GM21723 (cell line): ENCODE measurements around the gene MRPS15.
"Not testable (repeated sequence)": the region's sequence is repeated elsewhere in the genome, so short reads cannot be mapped to it uniquely, and the experiment has no call there.

ENCODE experiments used
- ATAC-seq: cut with Tn5 transposase; IDR thresholded peaks from one replicate; pipeline ENCODE4 v1.9.1; 2021; ENCODE audit warnings: mild to moderate bottlenecking, moderate library complexity; ENCODE audit not compliant: unreplicated experiment

The MRPS15 gene

DNA sequence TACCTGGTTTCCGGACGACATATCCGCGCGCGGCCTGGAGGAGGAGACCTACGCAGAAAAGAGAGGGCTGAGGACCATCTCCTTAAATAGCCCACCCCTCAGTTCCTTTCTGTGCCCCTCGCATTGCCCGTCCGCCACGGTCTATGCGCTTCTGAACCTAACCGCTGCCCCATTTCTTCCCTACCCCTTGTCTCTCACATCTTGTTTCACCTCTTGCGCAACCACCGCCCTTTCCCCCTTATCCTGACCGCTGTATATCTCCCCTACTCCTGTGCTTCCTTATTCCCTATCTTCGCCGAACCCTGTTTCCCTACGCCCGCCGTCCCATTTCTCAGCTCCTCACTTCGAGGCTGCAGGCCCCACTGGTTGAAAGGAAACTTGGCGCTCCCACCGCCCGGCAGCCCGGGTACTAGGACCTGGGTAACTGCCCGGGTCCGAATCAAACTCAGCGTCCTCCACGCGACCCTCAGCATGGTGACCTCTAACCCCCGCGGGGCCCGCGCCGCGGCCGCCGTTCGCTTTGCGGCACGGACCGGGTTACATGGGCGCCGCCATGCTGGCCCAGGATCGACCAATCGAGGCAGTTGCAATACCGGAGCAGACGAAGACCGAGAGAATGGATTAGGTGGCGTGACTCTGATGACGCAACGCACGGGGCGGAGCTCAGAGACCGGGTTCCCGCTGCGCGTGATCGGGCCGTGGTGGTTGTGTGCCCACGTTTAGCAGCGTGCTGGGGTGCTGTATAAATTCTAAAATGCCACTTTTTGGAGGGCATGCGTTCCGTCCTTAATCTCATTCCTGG, at the start of gene MRPS15:
MRPS15 (minus strand) TSS at position 582 of the 802 bp plus-strand sequence; CDS start at position 473, 109 bp downstream.
- peak; percentile 91 for ATAC-seq

GRCh38 chr1:36512842-36513241, 48.7 kb upstream of the MRPS15 start:
- ATAC-seq, result no peak

- ATAC-seq, result no peak
These were observed 47.9 kb upstream of the MRPS15 start for GRCh38 chr1:36511804-36512798.

GRCh38 chr1:36511220-36511619, 47.0 kb upstream of the MRPS15 start:
- not testable (repeated sequence) for ATAC-seq

DNA sequence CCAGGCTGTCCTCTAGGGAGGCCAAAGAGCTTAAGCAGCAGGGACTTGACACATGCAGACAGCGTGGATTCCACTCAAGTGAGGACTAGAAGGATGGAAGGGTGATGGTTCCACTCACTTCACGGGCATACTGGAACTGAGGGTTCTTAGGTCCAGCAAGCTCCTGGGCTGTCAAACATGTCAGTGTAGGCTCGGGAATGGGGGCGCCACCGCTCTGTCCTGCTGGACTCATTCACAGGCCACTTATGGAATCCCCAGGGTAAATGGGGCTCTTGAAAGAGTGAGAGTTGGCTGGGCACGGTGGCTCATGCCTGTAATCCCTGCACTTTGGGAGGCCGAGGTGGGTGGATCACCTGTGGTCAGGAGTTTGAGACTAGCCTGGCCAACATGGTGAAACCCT, 46.2 kb upstream of the MRPS15 start:
- ATAC-seq, result no peak

DNA sequence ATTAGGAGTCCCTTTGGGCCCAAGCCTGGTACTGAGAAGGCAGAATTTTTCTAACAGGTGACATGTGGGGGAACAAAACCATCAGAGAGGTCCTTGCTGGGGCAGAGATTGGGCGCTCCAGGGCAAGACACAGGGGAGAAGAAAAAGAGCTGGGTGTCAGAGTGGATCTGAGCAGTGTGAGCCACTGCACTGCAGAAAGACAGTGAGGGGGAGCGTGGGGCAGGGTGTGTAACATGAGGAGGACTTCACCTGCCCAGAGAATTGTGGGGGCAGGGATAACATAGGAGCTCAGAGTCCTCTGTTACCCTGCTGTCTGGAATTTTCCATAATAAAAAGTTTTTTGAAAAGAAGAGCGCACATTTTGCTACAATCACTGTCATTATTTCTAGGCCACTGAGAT, 44.1 kb upstream of the MRPS15 start:
- ATAC-seq, result no peak

DNA sequence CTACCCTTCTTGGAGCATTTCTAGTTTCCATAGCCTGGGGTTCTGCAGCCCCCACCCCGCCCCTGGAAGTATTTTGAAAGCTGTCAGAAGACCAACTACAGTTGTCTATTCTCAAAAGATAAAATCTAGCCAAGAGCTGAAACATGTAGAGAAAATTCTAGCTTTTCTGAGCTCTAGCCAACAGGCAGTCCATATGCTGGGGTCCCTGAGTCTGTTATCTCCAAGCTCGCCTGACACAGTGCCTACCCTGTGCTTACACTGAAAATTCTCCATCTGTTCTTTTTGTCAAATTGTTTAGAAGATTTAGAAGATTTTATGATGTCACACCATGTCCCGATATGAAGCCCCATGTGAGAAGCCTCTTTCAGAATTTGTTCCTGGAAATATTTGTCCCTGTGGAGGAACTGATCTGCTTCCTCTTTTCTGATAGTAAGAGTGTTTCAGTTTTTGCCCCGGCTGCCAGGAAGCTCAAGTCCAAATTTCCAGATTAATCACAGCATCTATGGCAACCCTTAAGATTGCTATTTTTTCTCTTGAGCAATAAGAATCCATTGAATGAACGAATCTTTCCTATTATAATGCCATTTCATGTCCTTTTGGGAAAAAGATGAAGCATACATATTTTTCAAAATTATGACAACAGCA, 42.2 kb upstream of the MRPS15 start:
- no peak for ATAC-seq

GRCh38 chr1:36503733-36504132, 39.5 kb upstream of the MRPS15 start:
- no peak for ATAC-seq

DNA sequence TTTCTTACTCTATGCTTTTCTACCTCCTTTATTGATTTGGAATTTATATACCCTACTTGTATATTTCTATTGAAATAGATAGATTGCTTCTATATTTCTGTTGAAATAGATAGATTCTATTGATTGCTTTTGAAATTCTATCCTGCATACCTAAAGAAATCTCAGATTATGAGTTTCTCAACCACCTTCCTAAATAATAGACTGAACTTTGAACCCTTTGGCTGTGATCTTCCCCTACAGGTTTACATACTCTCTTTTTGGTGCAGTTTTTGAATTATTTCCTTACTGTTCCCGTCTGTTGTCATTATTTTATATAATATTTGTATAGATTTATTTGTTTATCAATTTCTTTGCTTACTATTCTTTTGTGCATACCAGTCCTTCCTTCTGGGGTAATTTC, 39.0 kb upstream of the MRPS15 start:
- no peak for ATAC-seq

DNA sequence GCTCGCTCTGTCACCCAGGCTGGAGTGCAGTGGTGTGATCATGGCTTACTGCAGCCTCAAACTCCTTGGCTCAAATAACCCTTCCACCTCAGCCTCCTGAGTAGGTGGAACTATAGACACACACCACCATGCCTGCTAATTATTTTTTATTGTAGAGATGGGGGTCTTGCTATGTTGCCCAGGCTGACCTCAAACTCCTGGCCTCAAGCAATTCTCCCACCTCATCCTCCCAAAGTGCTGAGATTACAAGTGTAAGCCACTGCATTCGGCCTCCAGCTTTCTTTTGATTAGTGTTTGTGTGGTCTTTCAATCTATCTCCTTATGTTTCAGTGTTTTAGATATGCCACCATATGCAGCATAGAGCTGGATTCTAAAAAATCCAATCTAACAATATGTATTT, 38.4 kb upstream of the MRPS15 start:
- ATAC-seq, result no peak

GRCh38 chr1:36501911-36502310, 37.7 kb upstream of the MRPS15 start:
- not testable (repeated sequence) for ATAC-seq

- ATAC-seq, result no peak
These were observed 33.0 kb upstream of the MRPS15 start for GRCh38 chr1:36497207-36497606.

DNA sequence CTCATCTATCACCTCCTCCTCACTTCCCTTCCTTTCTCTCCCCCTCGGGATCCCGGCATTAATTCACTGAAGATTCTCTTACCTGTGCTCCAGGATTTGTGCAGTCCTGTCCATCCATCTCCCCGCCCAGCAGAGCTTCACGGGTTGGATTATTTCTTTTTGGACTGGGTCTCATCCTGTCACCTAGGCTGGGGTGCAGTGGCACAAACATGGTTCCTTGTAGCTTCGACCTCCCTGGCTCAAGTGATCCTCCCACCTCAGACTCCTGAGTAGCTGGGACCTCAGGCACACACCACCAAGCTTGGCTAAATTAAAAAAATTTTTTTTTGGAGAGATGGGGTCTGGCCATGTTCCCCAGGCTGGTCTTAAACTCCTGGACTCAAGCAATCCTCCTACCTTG, 30.8 kb upstream of the MRPS15 start:
- ATAC-seq, result no peak

DNA sequence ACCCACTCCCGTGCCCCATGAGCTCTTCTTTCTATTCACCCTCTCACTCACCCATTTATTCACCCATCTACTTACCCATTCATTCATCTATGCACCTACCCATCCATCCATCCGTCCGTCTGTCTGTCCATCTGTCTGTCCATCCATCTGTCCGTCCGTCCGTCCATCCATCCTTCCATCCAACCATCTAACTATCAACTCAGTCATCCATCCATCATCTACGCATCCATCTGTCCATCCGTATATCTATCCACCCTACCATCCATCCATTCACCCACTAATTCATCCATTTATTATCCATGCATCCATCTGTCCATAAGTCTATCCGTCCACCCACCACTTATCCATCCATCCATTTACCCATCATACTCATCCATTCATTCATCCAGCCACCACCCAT, 29.3 kb upstream of the MRPS15 start:
- no peak for ATAC-seq

- no peak for ATAC-seq
These were observed 28.3 kb upstream of the MRPS15 start for GRCh38 chr1:36492491-36492890.

GRCh38 chr1:36489258-36490051, 25.3 kb upstream of the MRPS15 start:
- not testable (repeated sequence) for ATAC-seq

DNA sequence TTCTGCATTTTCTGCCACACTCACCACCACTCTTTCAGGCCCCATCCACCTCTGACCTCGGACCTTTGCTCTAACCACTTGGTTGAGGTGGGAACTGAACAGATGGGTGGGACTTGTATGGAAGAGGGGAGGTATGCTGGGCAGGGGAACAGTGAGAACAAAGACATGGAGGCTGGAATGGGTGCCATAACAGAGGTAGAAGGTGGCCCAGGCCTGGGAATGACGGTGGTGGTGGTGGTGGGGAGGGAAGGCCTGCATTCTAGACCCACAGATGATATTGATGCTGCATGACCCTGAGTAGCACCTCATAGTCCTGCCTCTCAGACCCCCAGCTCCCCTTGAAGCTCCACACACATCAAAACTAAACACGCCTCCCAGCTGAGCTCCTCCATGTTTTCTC, 23.7 kb upstream of the MRPS15 start:
- ATAC-seq, result no peak

- not testable (repeated sequence) for ATAC-seq
These were observed 23.1 kb upstream of the MRPS15 start for GRCh38 chr1:36487336-36487725.

DNA sequence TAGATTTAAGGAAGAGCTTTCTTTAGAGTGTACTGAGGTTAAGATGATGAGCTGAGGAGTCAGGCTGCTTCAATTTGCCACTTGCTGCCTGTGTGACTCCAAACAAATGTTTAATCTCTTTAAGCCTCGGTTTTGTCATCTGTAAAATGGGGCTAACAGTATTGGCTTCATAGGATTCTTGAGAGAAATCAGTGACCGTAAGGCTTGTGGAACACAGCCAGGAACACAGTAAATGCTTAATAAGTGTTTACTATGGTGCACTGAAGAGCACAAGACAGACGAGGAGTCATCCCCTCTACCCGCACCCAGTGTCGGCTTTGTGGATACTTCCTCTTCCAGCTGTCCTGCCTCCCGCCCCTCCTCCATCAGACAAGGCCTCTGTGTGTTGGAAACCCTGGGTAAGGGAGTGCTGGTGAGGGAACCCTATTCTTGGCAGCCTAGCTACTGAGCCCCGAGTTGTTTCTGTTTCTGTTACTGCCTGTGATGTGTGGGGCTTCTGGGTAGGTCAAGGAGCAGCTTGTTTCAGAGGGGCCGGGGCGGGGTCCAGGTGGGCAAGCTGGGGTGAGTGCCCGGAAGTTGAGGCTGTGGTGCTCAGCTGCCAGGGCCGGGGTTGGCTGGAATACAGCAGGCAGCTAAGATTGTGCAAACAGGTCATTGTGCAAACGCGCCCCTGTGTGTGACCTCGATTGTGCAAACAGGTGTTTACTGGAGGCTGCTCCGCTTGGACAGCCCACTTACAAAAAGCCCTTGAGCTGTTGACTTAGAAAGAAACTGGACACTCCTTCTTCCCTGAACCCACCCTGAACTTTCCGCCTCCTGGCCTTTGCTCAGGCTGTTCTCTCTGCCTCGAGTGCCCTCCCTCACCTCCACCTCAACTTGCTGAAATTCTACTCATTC, 22.5 kb upstream of the MRPS15 start:
- no peak for ATAC-seq

DNA sequence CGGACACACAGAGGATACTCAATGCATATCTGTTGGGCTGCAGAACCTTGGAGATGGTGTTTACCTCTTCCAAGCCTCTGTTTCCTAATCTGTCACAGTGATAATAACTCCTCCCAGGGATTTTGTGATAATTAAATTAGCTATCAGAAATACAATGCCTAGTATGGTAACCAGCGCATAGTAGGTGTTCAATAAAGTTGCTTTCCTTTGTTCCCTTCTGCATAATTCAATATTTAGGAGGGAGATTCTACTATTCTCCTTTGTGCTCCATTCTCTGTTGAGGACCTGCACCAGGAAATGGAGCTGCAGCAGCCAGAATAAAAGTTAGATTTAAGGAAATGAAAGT, 21.9 kb upstream of the MRPS15 start:
- ATAC-seq, result no peak
